ENCODE measurements around the gene RBP2.

GRCh38 chr3:139468399-139468798, 7.9 kb downstream of the RBP2 start:
- TF ChIP-seq CTCF (IDR thresholded peaks at IDR 0.05) (no peak), ELK1 (IDR thresholded peaks at IDR 0.05; ENCODE audit: low read depth, low read length) (no peak), HDAC2 (IDR thresholded peaks at IDR 0.05) (no peak)
